ENCODE measurements around the gene CLDN20.

Gene CLDN20

GRCh38 chr6:155274533-155274932 is 10.7 kb downstream of the CLDN20 start:
- no peaks in the 10 kb centered on the region for H3K27me3 ChIP-seq (replicated peaks; ENCODE audit: control insufficient read depth, insufficient read depth, low read length, poor library complexity, severe bottlenecking)
- no peaks in the 10 kb centered on the region for H3K4me1 ChIP-seq (ENCODE audit: control insufficient read depth, insufficient read depth, low read length, poor library complexity, severe bottlenecking)
- no peak overlapping the region for H3K4me3 ChIP-seq (ENCODE audit: insufficient read depth, low read depth, low read length, poor library complexity, severe bottlenecking)
- no peaks in the 10 kb centered on the region for H3K9me3 ChIP-seq (ENCODE audit: control insufficient read depth, low read length)
- no peak for DNase-seq
- peaks cover 11% of the 10 kb centered on the region for H3K36me3 ChIP-seq (ENCODE audit: control insufficient read depth, insufficient read depth, low read length)
- H3K27ac ChIP-seq (ENCODE audit: insufficient read depth, low read length, poor library complexity, severe bottlenecking): no peak overlapping the region

DNA sequence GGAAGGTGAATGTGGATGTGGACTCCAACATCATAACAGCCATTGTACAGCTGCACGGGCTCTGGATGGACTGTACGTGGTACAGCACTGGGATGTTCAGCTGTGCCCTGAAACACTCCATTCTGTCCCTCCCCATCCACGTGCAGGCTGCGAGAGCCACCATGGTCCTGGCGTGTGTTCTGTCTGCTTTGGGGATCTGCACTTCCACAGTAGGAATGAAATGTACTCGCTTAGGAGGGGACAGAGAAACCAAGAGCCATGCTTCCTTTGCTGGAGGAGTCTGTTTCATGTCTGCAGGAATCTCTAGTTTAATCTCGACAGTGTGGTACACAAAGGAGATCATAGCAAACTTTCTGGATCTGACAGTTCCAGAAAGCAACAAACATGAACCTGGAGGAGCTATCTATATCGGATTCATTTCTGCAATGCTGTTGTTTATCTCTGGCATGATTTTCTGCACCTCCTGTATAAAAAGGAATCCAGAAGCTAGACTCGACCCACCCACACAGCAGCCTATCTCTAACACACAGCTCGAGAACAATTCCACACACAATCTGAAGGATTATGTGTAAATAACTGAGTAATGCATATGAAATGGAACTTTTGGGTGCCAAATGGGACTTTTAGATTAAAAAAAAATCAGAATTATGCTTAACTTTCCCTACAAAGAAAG is 12.1 kb downstream of the CLDN20 start:
- H3K4me1 ChIP-seq (ENCODE audit: control insufficient read depth, insufficient read depth, low read length, poor library complexity, severe bottlenecking): no peaks in the 10 kb centered on the region
- no peak overlapping the region for H3K4me3 ChIP-seq (ENCODE audit: insufficient read depth, low read depth, low read length, poor library complexity, severe bottlenecking)
- no peaks in the 10 kb centered on the region for H3K9me3 ChIP-seq (ENCODE audit: control insufficient read depth, low read length)
- H3K27me3 ChIP-seq (replicated peaks; ENCODE audit: control insufficient read depth, insufficient read depth, low read length, poor library complexity, severe bottlenecking): no peaks in the 10 kb centered on the region
- DNase-seq: no peak
- no peak overlapping the region for H3K27ac ChIP-seq (ENCODE audit: insufficient read depth, low read length, poor library complexity, severe bottlenecking)
- H3K36me3 ChIP-seq (ENCODE audit: control insufficient read depth, insufficient read depth, low read length): peaks cover 11% of the 10 kb centered on the region

GRCh38 chr6:155276638-155277037 is 12.8 kb downstream of the CLDN20 start:
- H3K4me1 ChIP-seq (ENCODE audit: control insufficient read depth, insufficient read depth, low read length, poor library complexity, severe bottlenecking): no peaks in the 10 kb centered on the region
- no peak for DNase-seq
- no peaks in the 10 kb centered on the region for H3K27me3 ChIP-seq (replicated peaks; ENCODE audit: control insufficient read depth, insufficient read depth, low read length, poor library complexity, severe bottlenecking)
- no peaks in the 10 kb centered on the region for H3K9me3 ChIP-seq (ENCODE audit: control insufficient read depth, low read length)
- H3K27ac ChIP-seq (ENCODE audit: insufficient read depth, low read length, poor library complexity, severe bottlenecking): no peak overlapping the region
- peaks cover 11% of the 10 kb centered on the region for H3K36me3 ChIP-seq (ENCODE audit: control insufficient read depth, insufficient read depth, low read length)
- no peak overlapping the region for H3K4me3 ChIP-seq (ENCODE audit: insufficient read depth, low read depth, low read length, poor library complexity, severe bottlenecking)

GRCh38 chr6:155278319-155279049 is 14.7 kb downstream of the CLDN20 start:
- Histone ChIP-seq H3K36me3 (ENCODE audit: control insufficient read depth, insufficient read depth, low read length) (peaks cover 9% of the 10 kb centered on the region), H3K27me3 (replicated peaks; ENCODE audit: control insufficient read depth, insufficient read depth, low read length, poor library complexity, severe bottlenecking) (no peaks in the 10 kb centered on the region), H3K9me3 (ENCODE audit: control insufficient read depth, low read length) (no peaks in the 10 kb centered on the region), H3K4me3 (ENCODE audit: insufficient read depth, low read depth, low read length, poor library complexity, severe bottlenecking) (no peak overlapping the region), H3K4me1 (ENCODE audit: control insufficient read depth, insufficient read depth, low read length, poor library complexity, severe bottlenecking) (no peaks in the 10 kb centered on the region), H3K27ac (ENCODE audit: insufficient read depth, low read length, poor library complexity, severe bottlenecking) (no peak overlapping the region)
- no peak for DNase-seq

DNA sequence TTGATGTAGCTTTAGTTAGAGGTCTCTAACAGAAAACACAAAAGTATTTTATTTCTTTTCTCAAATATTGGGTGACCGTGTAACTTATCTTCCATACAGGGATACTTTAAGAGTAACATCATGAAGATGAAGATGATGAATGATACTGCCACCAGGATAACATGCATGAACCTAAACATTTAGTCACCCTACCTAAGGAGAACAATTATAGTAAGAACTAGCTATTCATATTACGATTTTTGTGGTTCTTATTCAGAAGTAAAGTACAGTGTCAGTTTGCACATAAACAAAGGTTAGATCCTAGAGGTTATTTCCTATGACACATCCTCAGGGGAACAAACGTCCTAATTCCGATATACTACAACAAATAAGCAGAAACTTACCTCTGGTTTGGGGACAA is 21.0 kb downstream of the CLDN20 start:
- no peaks in the 10 kb centered on the region for H3K27me3 ChIP-seq (replicated peaks; ENCODE audit: control insufficient read depth, insufficient read depth, low read length, poor library complexity, severe bottlenecking)
- DNase-seq: no peak
- H3K4me1 ChIP-seq (ENCODE audit: control insufficient read depth, insufficient read depth, low read length, poor library complexity, severe bottlenecking): no peaks in the 10 kb centered on the region
- peaks cover 26% of the 10 kb centered on the region for H3K36me3 ChIP-seq (ENCODE audit: control insufficient read depth, insufficient read depth, low read length)
- no peak overlapping the region for H3K27ac ChIP-seq (ENCODE audit: insufficient read depth, low read length, poor library complexity, severe bottlenecking)
- H3K9me3 ChIP-seq (ENCODE audit: control insufficient read depth, low read length): no peaks in the 10 kb centered on the region
- no peak overlapping the region for H3K4me3 ChIP-seq (ENCODE audit: insufficient read depth, low read depth, low read length, poor library complexity, severe bottlenecking)

DNA sequence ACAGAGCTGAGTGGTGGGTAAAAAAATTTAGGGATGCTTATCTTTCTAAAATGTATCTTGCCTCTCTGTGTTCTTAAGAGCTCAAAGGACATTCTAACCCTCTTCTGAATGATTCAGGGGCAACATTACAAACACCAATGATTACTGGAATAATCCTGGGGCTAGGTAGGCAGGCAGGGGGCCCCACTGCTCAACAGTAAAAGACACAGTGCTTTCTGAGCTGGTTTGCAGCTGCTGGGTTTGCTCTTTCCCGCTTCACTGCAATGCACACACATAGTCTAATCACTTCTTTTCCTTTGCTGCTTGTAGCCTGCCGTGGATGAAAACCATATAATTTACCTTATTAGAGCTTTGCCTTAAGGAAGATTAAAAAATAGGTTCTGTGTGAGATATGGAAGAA is 23.9 kb downstream of the CLDN20 start:
- Histone ChIP-seq H3K27ac (ENCODE audit: insufficient read depth, low read length, poor library complexity, severe bottlenecking) (no peak overlapping the region), H3K9me3 (ENCODE audit: control insufficient read depth, low read length) (no peaks in the 10 kb centered on the region), H3K27me3 (replicated peaks; ENCODE audit: control insufficient read depth, insufficient read depth, low read length, poor library complexity, severe bottlenecking) (no peaks in the 10 kb centered on the region), H3K4me1 (ENCODE audit: control insufficient read depth, insufficient read depth, low read length, poor library complexity, severe bottlenecking) (no peaks in the 10 kb centered on the region), H3K4me3 (ENCODE audit: insufficient read depth, low read depth, low read length, poor library complexity, severe bottlenecking) (no peak overlapping the region), H3K36me3 (ENCODE audit: control insufficient read depth, insufficient read depth, low read length) (peaks cover 43% of the 10 kb centered on the region)
- no peak for DNase-seq

GRCh38 chr6:155290491-155290890 is 26.7 kb downstream of the CLDN20 start:
- H3K9me3 ChIP-seq (ENCODE audit: control insufficient read depth, low read length): no peaks in the 10 kb centered on the region
- H3K36me3 ChIP-seq (ENCODE audit: control insufficient read depth, insufficient read depth, low read length): peaks cover 37% of the 10 kb centered on the region
- H3K27ac ChIP-seq (ENCODE audit: insufficient read depth, low read length, poor library complexity, severe bottlenecking): no peak overlapping the region
- DNase-seq: no peak
- H3K4me1 ChIP-seq (ENCODE audit: control insufficient read depth, insufficient read depth, low read length, poor library complexity, severe bottlenecking): no peaks in the 10 kb centered on the region
- no peak overlapping the region for H3K4me3 ChIP-seq (ENCODE audit: insufficient read depth, low read depth, low read length, poor library complexity, severe bottlenecking)
- no peaks in the 10 kb centered on the region for H3K27me3 ChIP-seq (replicated peaks; ENCODE audit: control insufficient read depth, insufficient read depth, low read length, poor library complexity, severe bottlenecking)

- Histone ChIP-seq H3K27ac (ENCODE audit: insufficient read depth, low read length, poor library complexity, severe bottlenecking) (no peak overlapping the region), H3K4me3 (ENCODE audit: insufficient read depth, low read depth, low read length, poor library complexity, severe bottlenecking) (no peak overlapping the region), H3K27me3 (replicated peaks; ENCODE audit: control insufficient read depth, insufficient read depth, low read length, poor library complexity, severe bottlenecking) (no peaks in the 10 kb centered on the region), H3K36me3 (ENCODE audit: control insufficient read depth, insufficient read depth, low read length) (peaks cover 43% of the 10 kb centered on the region), H3K4me1 (ENCODE audit: control insufficient read depth, insufficient read depth, low read length, poor library complexity, severe bottlenecking) (no peaks in the 10 kb centered on the region), H3K9me3 (ENCODE audit: control insufficient read depth, low read length) (no peaks in the 10 kb centered on the region)
- no peak for DNase-seq
Measured at GRCh38 chr6:155291291-155291690, 27.5 kb downstream of the CLDN20 start.

- Histone ChIP-seq H3K27ac (ENCODE audit: insufficient read depth, low read length, poor library complexity, severe bottlenecking) (no peak overlapping the region), H3K4me3 (ENCODE audit: insufficient read depth, low read depth, low read length, poor library complexity, severe bottlenecking) (no peak overlapping the region), H3K36me3 (ENCODE audit: control insufficient read depth, insufficient read depth, low read length) (peaks cover 54% of the 10 kb centered on the region), H3K9me3 (ENCODE audit: control insufficient read depth, low read length) (no peaks in the 10 kb centered on the region), H3K27me3 (replicated peaks; ENCODE audit: control insufficient read depth, insufficient read depth, low read length, poor library complexity, severe bottlenecking) (no peaks in the 10 kb centered on the region), H3K4me1 (ENCODE audit: control insufficient read depth, insufficient read depth, low read length, poor library complexity, severe bottlenecking) (no peaks in the 10 kb centered on the region)
- no peak for DNase-seq
Measured at GRCh38 chr6:155292711-155293110, 28.9 kb downstream of the CLDN20 start.

DNA sequence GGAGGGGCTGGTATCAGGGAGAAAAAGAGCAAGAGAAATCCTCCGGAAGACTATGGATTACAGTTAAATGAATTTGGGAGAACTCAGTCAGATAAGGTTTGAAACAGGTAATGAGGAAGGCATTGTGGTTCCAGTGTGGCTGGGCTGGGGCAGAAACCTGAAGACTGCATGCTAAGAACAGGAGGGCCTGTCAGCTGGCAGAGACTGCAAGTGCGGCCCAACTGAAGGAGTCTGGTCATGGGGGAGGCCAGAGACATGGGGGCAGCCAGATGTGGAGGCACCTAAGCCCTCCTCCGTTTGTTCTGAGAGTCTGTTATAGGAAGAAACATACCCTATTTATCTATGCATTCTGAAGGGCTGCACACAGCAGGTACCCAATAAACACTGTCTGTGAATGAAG is 33.9 kb downstream of the CLDN20 start:
- H3K27ac ChIP-seq (ENCODE audit: insufficient read depth, low read length, poor library complexity, severe bottlenecking): no peak overlapping the region
- H3K9me3 ChIP-seq (ENCODE audit: control insufficient read depth, low read length): no peaks in the 10 kb centered on the region
- no peaks in the 10 kb centered on the region for H3K27me3 ChIP-seq (replicated peaks; ENCODE audit: control insufficient read depth, insufficient read depth, low read length, poor library complexity, severe bottlenecking)
- H3K4me1 ChIP-seq (ENCODE audit: control insufficient read depth, insufficient read depth, low read length, poor library complexity, severe bottlenecking): no peaks in the 10 kb centered on the region
- DNase-seq: no peak
- peaks cover 45% of the 10 kb centered on the region for H3K36me3 ChIP-seq (ENCODE audit: control insufficient read depth, insufficient read depth, low read length)
- no peak overlapping the region for H3K4me3 ChIP-seq (ENCODE audit: insufficient read depth, low read depth, low read length, poor library complexity, severe bottlenecking)
